ENCODE results near the gene ADCK2. TPM values are rescaled to one million over a fixed set of nuclear protein-coding genes. Genes with fewer than 3 reads are reported as not detected.

ADCK2 gene
- polyA plus RNA-seq, 1 of the 3 experiments (the other 2 are of a cell fraction) = 19.0 TPM

GRCh38 chr7:140645166-140645900, 27.4 kb upstream of the ADCK2 start:
- CTCF ChIA-PET = interaction anchor here (0.7 to 20.3 kb wide), 8 partner anchors 7 to 427 kb away, joined by 4 to 433 read pairs (median 6); no protein-coding TSS in a partner anchor
- peak; percentile 54 for DNase-seq

GRCh38 chr7:140646931-140647647, 25.7 kb upstream of the ADCK2 start:
- Histone ChIP-seq H3K9me2 (no peaks in the 10 kb centered on the region), H3K36me3 (replicated peaks in 1 of 2; ENCODE audit: control insufficient read depth in 1 of 2, insufficient read depth in 2 of 2, low read length in 1 of 2) (no peaks in the 10 kb centered on the region), H3K9me3 (no peaks in the 10 kb centered on the region), H3K4me1 (ENCODE audit: control insufficient read depth in 1 of 2, insufficient read depth in 2 of 2, low read depth in 1 of 2, low read length in 1 of 2) (peaks cover 0 to 11% of the 10 kb centered on the region in 2 experiments; a peak in 2 of 4 replicates), H3K4me2 (no peak overlapping the region), H3K27ac (ENCODE audit: low read depth in 2 of 2, low read length in 1 of 2) (no peak overlapping the region; a peak in 1 of 4 replicates), H3K4me3 (ENCODE audit: low read depth in 2 of 2, low read length in 1 of 2) (no peak overlapping the region), H3K79me2 (ENCODE audit: insufficient read depth) (no peaks in the 10 kb centered on the region), H2AFZ (ENCODE audit: low read depth) (peak overlapping the region; percentile 55; the same call in 1 of the 2 replicates), H3K27me3 (ENCODE audit: insufficient read depth) (no peaks in the 10 kb centered on the region), H4K20me1 (ENCODE audit: insufficient read depth) (no peaks in the 10 kb centered on the region), H3F3A (replicated peaks; ENCODE audit: insufficient read depth) (peaks cover 7% of the 10 kb centered on the region), H3K9ac (no peak overlapping the region)
- ChIA-PET CTCF (interaction anchor here (0.9 to 20.3 kb wide), 13 partner anchors 14 to 171 kb away, joined by 3 to 433 read pairs (median 4); no protein-coding TSS in a partner anchor), POLR2A (interaction anchor here (0.8 to 1.0 kb wide), 2 partner anchors 129 to 904 kb away, joined by 5 read pairs; partner anchors contain the start of gene AGK)
- 30% methylated on average over 8 of the region's 8 CpGs for WGBS (ENCODE audit: low lambda C conversion rate)
- peak; percentile 90 for DNase-seq
- TF ChIP-seq RAD21 (IDR thresholded peaks at IDR 0.05; ENCODE audit: low read length) = peak; percentile 57
- TF ChIP-seq CHD2 (IDR thresholded peaks at IDR 0.05; ENCODE audit: low read length, partially characterized antibody) = peak; percentile 33
- peak; percentile 24; the same call in 1 of the 2 replicates for TF ChIP-seq PBX3 (IDR thresholded peaks at IDR 0.05)
- TF ChIP-seq EP300 (IDR thresholded peaks at IDR 0.05; ENCODE audit: borderline replicate concordance in 1 of 2, low read depth in 1 of 2, low read length in 1 of 2) = peak in 1 of 2 experiments; percentile 19; a peak in 1 of 4 replicates
- TF ChIP-seq RCOR1 (IDR thresholded peaks at IDR 0.05; ENCODE audit: low read length) = peak; percentile 49; the same call in 1 of the 2 replicates
- peak; percentile 58 for TF ChIP-seq SMC3 (IDR thresholded peaks at IDR 0.05; ENCODE audit: low read depth, low read length)
- TF ChIP-seq CTCF (IDR thresholded peaks at IDR 0.05) = peak; percentile 74
- no peak for TF ChIP-seq YY1 (IDR thresholded peaks at IDR 0.05; ENCODE audit: low read depth)
- TF ChIP-seq USF1 (IDR thresholded peaks at IDR 0.05; ENCODE audit: borderline replicate concordance, low read depth) = no peak
- peak; percentile 63; the same call in 1 of the 2 replicates for TF ChIP-seq MAX (IDR thresholded peaks at IDR 0.05; ENCODE audit: low read depth)
- TF ChIP-seq FOXJ3 (CRISPR knock-in tag; IDR thresholded peaks at IDR 0.05) = peak; percentile 81
- TF ChIP-seq USF2 (IDR thresholded peaks at IDR 0.05; ENCODE audit: borderline replicate concordance, low read depth, low read length) = no peak

More at GRCh38 chr7:140645166-140645900, 27.4 kb upstream of the ADCK2 start:
- Histone ChIP-seq H3K9ac (no peak overlapping the region), H4K20me1 (ENCODE audit: insufficient read depth) (no peaks in the 10 kb centered on the region), H3K79me2 (ENCODE audit: insufficient read depth) (no peaks in the 10 kb centered on the region), H3K4me2 (no peak overlapping the region), H3F3A (replicated peaks; ENCODE audit: insufficient read depth) (peaks cover 7% of the 10 kb centered on the region), H2AFZ (ENCODE audit: low read depth) (no peak overlapping the region), H3K4me1 (ENCODE audit: control insufficient read depth in 1 of 2, insufficient read depth in 2 of 2, low read depth in 1 of 2, low read length in 1 of 2) (peaks cover 0 to 17% of the 10 kb centered on the region in 2 experiments; a peak in 2 of 4 replicates), H3K9me2 (no peaks in the 10 kb centered on the region), H3K4me3 (ENCODE audit: low read depth in 2 of 2, low read length in 1 of 2) (no peak overlapping the region), H3K9me3 (no peaks in the 10 kb centered on the region), H3K27me3 (ENCODE audit: insufficient read depth) (no peaks in the 10 kb centered on the region), H3K36me3 (replicated peaks in 1 of 2; ENCODE audit: control insufficient read depth in 1 of 2, insufficient read depth in 2 of 2, low read length in 1 of 2) (no peaks in the 10 kb centered on the region), H3K27ac (ENCODE audit: low read depth in 2 of 2, low read length in 1 of 2) (no peak overlapping the region)
- WGBS (ENCODE audit: low lambda C conversion rate) = 91% methylated on average over 8 of the region's 8 CpGs
- no peak for TF ChIP-seq FOXM1 (IDR thresholded peaks at IDR 0.05; ENCODE audit: low read depth)
- peak; percentile 58 for TF ChIP-seq CTCF (IDR thresholded peaks at IDR 0.05)
- POLR2A ChIA-PET = no interaction called here

Data from SK-N-SH (cell line).